Prostate gland (tissue), 2 donors: ENCODE measurements around the gene IMPG1.

ENCODE experiments used
- POLR2A ChIP-seq: fragments of 450-650 bp; IDR thresholded peaks from one replicate; pipeline ENCODE4 v1.6.1; 2016; ENCODE audit warnings: antibody characterized with exemption, mild to moderate bottlenecking
- TF ChIP-seq, protein P1 (sequence below), 4 experiments: fragments of 200-600 bp in 2 of 4; fragments of 450-650 bp in 2 of 4; sonication (generic) in 2 of 4; IDR thresholded peaks; 1 replicate in 3 of 4; 2 replicates in 1 of 4; pipeline ENCODE4 v1.5.1; 2016 to 2019; ENCODE audit warnings: antibody characterized with exemption in 4 of 4, mild to moderate bottlenecking in 2 of 4, moderate library complexity in 2 of 4

DNA sequence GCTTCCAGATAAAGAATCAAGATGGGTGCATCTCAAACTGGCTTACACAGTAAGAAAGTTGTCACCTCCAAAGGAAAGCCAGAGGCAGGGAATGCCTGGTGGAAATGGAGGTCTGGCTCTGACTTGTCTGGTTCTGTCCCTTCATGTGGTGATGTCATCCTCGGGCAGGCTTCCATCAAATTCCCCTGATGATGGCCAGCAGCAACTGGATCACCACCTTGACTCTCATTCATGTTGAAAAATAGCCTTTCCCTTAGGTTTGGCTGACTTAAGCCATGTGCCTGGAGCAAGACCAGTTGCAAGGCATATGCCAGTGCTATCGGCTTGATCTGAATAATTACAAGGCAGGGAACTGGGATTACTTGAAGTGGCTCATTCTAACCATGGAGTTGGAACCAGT lies 28.8 kb downstream of the IMPG1 start:
- no peak for TF ChIP-seq POLR2A
- TF ChIP-seq, protein P1, sequence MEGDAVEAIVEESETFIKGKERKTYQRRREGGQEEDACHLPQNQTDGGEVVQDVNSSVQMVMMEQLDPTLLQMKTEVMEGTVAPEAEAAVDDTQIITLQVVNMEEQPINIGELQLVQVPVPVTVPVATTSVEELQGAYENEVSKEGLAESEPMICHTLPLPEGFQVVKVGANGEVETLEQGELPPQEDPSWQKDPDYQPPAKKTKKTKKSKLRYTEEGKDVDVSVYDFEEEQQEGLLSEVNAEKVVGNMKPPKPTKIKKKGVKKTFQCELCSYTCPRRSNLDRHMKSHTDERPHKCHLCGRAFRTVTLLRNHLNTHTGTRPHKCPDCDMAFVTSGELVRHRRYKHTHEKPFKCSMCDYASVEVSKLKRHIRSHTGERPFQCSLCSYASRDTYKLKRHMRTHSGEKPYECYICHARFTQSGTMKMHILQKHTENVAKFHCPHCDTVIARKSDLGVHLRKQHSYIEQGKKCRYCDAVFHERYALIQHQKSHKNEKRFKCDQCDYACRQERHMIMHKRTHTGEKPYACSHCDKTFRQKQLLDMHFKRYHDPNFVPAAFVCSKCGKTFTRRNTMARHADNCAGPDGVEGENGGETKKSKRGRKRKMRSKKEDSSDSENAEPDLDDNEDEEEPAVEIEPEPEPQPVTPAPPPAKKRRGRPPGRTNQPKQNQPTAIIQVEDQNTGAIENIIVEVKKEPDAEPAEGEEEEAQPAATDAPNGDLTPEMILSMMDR (IDR thresholded peaks at IDR 0.05), result no peak
